ENCODE measurements around the gene ARHGEF6. TPM values are rescaled to one million over a fixed set of nuclear protein-coding genes. Genes with fewer than 3 reads are reported as not detected.

The ARHGEF6 gene
- total and polyA plus RNA-seq, 2 experiments from 2014 or later = 2.5 to 6.0 TPM

- DNase-seq (ENCODE audit: low spot score) (no peak), ATAC-seq (no peak)
- no peaks in the 10 kb centered on the region for H3K36me3 Mint-ChIP-seq (ENCODE audit: low read depth)
- TF ChIP-seq, protein P1, sequence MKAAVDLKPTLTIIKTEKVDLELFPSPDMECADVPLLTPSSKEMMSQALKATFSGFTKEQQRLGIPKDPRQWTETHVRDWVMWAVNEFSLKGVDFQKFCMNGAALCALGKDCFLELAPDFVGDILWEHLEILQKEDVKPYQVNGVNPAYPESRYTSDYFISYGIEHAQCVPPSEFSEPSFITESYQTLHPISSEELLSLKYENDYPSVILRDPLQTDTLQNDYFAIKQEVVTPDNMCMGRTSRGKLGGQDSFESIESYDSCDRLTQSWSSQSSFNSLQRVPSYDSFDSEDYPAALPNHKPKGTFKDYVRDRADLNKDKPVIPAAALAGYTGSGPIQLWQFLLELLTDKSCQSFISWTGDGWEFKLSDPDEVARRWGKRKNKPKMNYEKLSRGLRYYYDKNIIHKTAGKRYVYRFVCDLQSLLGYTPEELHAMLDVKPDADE (IDR thresholded peaks at IDR 0.05) = no peak
- TF ChIP-seq CTCF (conservative IDR thresholded peaks at IDR 0.05; ENCODE audit: low read depth in 2 of 2) (no peak), NANOG (IDR thresholded peaks at IDR 0.05; ENCODE audit: borderline replicate concordance) (no peak), CREB1 (CRISPR knock-in tag; IDR thresholded peaks at IDR 0.05; ENCODE audit: low read depth) (no peak), EZH2phosphoT487 (IDR thresholded peaks at IDR 0.05; ENCODE audit: unreplicated experiment) (no peak), JUNB (IDR thresholded peaks at IDR 0.05; ENCODE audit: unreplicated experiment) (no peak), ZNF331 (CRISPR knock-in tag; IDR thresholded peaks at IDR 0.05; ENCODE audit: low read depth) (no peak), EZH2 (IDR thresholded peaks at IDR 0.05; ENCODE audit: low read depth, unreplicated experiment) (no peak)
- TF ChIP-seq, protein P2, sequence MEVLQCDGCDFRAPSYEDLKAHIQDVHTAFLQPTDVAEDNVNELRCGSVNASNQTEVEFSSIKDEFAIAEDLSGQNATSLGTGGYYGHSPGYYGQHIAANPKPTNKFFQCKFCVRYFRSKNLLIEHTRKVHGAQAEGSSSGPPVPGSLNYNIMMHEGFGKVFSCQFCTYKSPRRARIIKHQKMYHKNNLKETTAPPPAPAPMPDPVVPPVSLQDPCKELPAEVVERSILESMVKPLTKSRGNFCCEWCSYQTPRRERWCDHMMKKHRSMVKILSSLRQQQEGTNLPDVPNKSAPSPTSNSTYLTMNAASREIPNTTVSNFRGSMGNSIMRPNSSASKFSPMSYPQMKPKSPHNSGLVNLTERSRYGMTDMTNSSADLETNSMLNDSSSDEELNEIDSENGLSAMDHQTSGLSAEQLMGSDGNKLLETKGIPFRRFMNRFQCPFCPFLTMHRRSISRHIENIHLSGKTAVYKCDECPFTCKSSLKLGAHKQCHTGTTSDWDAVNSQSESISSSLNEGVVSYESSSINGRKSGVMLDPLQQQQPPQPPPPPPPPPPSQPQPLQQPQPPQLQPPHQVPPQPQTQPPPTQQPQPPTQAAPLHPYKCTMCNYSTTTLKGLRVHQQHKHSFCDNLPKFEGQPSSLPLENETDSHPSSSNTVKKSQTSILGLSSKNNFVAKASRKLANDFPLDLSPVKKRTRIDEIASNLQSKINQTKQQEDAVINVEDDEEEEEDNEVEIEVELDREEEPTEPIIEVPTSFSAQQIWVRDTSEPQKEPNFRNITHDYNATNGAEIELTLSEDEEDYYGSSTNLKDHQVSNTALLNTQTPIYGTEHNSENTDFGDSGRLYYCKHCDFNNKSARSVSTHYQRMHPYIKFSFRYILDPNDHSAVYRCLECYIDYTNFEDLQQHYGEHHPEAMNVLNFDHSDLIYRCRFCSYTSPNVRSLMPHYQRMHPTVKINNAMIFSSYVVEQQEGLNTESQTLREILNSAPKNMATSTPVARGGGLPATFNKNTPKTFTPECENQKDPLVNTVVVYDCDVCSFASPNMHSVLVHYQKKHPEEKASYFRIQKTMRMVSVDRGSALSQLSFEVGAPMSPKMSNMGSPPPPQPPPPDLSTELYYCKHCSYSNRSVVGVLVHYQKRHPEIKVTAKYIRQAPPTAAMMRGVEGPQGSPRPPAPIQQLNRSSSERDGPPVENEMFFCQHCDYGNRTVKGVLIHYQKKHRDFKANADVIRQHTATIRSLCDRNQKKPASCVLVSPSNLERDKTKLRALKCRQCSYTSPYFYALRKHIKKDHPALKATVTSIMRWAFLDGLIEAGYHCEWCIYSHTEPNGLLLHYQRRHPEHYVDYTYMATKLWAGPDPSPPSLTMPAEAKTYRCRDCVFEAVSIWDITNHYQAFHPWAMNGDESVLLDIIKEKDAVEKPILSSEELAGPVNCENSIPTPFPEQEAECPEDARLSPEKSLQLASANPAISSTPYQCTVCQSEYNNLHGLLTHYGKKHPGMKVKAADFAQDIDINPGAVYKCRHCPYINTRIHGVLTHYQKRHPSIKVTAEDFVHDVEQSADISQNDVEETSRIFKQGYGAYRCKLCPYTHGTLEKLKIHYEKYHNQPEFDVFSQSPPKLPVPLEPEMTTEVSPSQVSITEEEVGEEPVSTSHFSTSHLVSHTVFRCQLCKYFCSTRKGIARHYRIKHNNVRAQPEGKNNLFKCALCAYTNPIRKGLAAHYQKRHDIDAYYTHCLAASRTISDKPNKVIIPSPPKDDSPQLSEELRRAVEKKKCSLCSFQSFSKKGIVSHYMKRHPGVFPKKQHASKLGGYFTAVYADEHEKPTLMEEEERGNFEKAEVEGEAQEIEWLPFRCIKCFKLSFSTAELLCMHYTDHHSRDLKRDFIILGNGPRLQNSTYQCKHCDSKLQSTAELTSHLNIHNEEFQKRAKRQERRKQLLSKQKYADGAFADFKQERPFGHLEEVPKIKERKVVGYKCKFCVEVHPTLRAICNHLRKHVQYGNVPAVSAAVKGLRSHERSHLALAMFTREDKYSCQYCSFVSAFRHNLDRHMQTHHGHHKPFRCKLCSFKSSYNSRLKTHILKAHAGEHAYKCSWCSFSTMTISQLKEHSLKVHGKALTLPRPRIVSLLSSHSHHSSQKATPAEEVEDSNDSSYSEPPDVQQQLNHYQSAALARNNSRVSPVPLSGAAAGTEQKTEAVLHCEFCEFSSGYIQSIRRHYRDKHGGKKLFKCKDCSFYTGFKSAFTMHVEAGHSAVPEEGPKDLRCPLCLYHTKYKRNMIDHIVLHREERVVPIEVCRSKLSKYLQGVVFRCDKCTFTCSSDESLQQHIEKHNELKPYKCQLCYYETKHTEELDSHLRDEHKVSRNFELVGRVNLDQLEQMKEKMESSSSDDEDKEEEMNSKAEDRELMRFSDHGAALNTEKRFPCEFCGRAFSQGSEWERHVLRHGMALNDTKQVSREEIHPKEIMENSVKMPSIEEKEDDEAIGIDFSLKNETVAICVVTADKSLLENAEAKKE (CRISPR knock-in tag; IDR thresholded peaks at IDR 0.05) = no peak
- TF ChIP-seq, protein P3, sequence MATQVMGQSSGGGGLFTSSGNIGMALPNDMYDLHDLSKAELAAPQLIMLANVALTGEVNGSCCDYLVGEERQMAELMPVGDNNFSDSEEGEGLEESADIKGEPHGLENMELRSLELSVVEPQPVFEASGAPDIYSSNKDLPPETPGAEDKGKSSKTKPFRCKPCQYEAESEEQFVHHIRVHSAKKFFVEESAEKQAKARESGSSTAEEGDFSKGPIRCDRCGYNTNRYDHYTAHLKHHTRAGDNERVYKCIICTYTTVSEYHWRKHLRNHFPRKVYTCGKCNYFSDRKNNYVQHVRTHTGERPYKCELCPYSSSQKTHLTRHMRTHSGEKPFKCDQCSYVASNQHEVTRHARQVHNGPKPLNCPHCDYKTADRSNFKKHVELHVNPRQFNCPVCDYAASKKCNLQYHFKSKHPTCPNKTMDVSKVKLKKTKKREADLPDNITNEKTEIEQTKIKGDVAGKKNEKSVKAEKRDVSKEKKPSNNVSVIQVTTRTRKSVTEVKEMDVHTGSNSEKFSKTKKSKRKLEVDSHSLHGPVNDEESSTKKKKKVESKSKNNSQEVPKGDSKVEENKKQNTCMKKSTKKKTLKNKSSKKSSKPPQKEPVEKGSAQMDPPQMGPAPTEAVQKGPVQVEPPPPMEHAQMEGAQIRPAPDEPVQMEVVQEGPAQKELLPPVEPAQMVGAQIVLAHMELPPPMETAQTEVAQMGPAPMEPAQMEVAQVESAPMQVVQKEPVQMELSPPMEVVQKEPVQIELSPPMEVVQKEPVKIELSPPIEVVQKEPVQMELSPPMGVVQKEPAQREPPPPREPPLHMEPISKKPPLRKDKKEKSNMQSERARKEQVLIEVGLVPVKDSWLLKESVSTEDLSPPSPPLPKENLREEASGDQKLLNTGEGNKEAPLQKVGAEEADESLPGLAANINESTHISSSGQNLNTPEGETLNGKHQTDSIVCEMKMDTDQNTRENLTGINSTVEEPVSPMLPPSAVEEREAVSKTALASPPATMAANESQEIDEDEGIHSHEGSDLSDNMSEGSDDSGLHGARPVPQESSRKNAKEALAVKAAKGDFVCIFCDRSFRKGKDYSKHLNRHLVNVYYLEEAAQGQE (IDR thresholded peaks at IDR 0.05; ENCODE audit: unreplicated experiment) = no peak
- Histone ChIP-seq H3K27ac (ENCODE audit: low read depth) (no peak overlapping the region), H3K36me3 (ENCODE audit: insufficient read depth) (no peaks in the 10 kb centered on the region), H3K9me2 (ENCODE audit: insufficient read depth) (no peaks in the 10 kb centered on the region), H4K20me1 (replicated peaks; ENCODE audit: insufficient read depth) (no peaks in the 10 kb centered on the region), H3K4me1 (ENCODE audit: insufficient read depth) (no peaks in the 10 kb centered on the region), H3F3A (replicated peaks; ENCODE audit: low read depth) (no peaks in the 10 kb centered on the region), H3K4me2 (no peak overlapping the region), H3K27me3 (ENCODE audit: insufficient read depth) (no peaks in the 10 kb centered on the region), H3K4me3 (no peak overlapping the region), H3K79me2 (replicated peaks; ENCODE audit: insufficient read depth) (no peaks in the 10 kb centered on the region), H2AFZ (no peak overlapping the region)
- H3K4me1 Mint-ChIP-seq = no peaks in the 10 kb centered on the region
- H3K4me3 Mint-ChIP-seq = no peak overlapping the region
- no peaks in the 10 kb centered on the region; the same call in 2 of the 3 replicates for H3K9me3 Mint-ChIP-seq
- H3K27me3 Mint-ChIP-seq (ENCODE audit: insufficient read depth, low read depth, poor library complexity) = peaks cover 2% of the 10 kb centered on the region
- H3K27ac Mint-ChIP-seq = no peak overlapping the region
These were observed 157.3 kb downstream of the ARHGEF6 start for GRCh38 chrX:136623396-136623795.

Data from GM23338 (cell line).